UCSD-AML1 (cell line): ENCODE data around the gene CENPVL1.
"Not testable (repeated sequence)": the region's sequence is repeated elsewhere in the genome, so short reads cannot be mapped to it uniquely, and the experiment has no call there.

Experiments
- DNase-seq: peaks from one replicate; lab custom pipeline; 2025; ENCODE audit not compliant: unreplicated experiment; lab: John Stamatoyannopoulos, UW

CENPVL1 gene

GRCh38 chrX:51710277-51711164 is at the start of gene CENPVL1:
CENPVL1 (plus strand) TSS chrX:51710512; CDS start chrX:51710512, 0 bp downstream.
- DNase-seq, result not testable (repeated sequence)

GRCh38 chrX:51665981-51666380 is 44.3 kb upstream of the CENPVL1 start:
- DNase-seq, result no peak

- DNase-seq, result not testable (repeated sequence)
Observed at GRCh38 chrX:51679689-51680433, 30.5 kb upstream of the CENPVL1 start.

- DNase-seq, result not testable (repeated sequence)
Observed at GRCh38 chrX:51681808-51682719, 28.2 kb upstream of the CENPVL1 start.

- DNase-seq, result not testable (repeated sequence)
Observed at GRCh38 chrX:51682720-51683062, 27.6 kb upstream of the CENPVL1 start, which contains the start of gene CENPVL2. CENPVL2 (minus strand) TSS chrX:51682831; CDS start chrX:51682831, 0 bp downstream.

GRCh38 chrX:51694254-51694653 is 16.1 kb upstream of the CENPVL1 start:
- no peak for DNase-seq

GRCh38 chrX:51697397-51697796 is 12.9 kb upstream of the CENPVL1 start:
- DNase-seq, result no peak

GRCh38 chrX:51712943-51713647 is 2.8 kb downstream of the CENPVL1 start:
- DNase-seq, result not testable (repeated sequence)

- DNase-seq, result no peak
Observed at GRCh38 chrX:51728202-51728601, 17.9 kb downstream of the CENPVL1 start.

- no peak for DNase-seq
Observed at GRCh38 chrX:51737091-51737490, 26.8 kb downstream of the CENPVL1 start.

- no peak for DNase-seq
Observed at GRCh38 chrX:51742586-51742985, 32.3 kb downstream of the CENPVL1 start.

GRCh38 chrX:51743179-51743957 is 33.1 kb downstream of the CENPVL1 start, which contains the start of gene GSPT2:
GSPT2 (plus strand) TSS chrX:51743442; CDS start chrX:51743627, 185 bp downstream.
- no peak for DNase-seq

GRCh38 chrX:51747671-51748070 is 37.4 kb downstream of the CENPVL1 start:
- DNase-seq, result no peak

GRCh38 chrX:51759055-51759839 is 48.9 kb downstream of the CENPVL1 start:
- no peak for DNase-seq

- no peak for DNase-seq
Observed at GRCh38 chrX:51760657-51761056, 50.3 kb downstream of the CENPVL1 start.
